H9 (cell line): ENCODE measurements around the gene PXDN. TPM values are rescaled to one million over a fixed set of nuclear protein-coding genes. Genes with fewer than 3 reads are reported as not detected.

ENCODE experiments used
- DNase-seq: peaks from one replicate; pipeline ENCODE4 v3.0.0-alpha.2; 2017
- H2AFZ ChIP-seq: one replicate; pipeline ENCODE4 v1.6.1; 2013; ENCODE audit warnings: mild to moderate bottlenecking, low read length, control low read depth, moderate library complexity
- H2AK5ac ChIP-seq: 2 replicates; pipeline ENCODE4 v1.6.1; 2013; ENCODE audit warnings: low read length, control low read depth, mixed read lengths; ENCODE audit not compliant: insufficient read length
- H2BK120ac ChIP-seq: one replicate; pipeline ENCODE4 v1.6.1; 2013; ENCODE audit warnings: low read depth, mild to moderate bottlenecking, low read length, control low read depth, inconsistent platforms; ENCODE audit not compliant: poor library complexity, severe bottlenecking
- H2BK12ac ChIP-seq: 2 replicates; pipeline ENCODE4 v1.6.1; 2013; ENCODE audit warnings: low read length, control low read depth, mixed read lengths, low read depth; ENCODE audit not compliant: insufficient read length
- H2BK15ac ChIP-seq: 2 replicates; pipeline ENCODE4 v1.6.1; 2013; ENCODE audit warnings: low read depth, low read length, control low read depth
- H2BK20ac ChIP-seq: one replicate; pipeline ENCODE4 v1.6.1; 2013; ENCODE audit warnings: low read depth, mild to moderate bottlenecking, low read length, control low read depth, inconsistent platforms; ENCODE audit not compliant: poor library complexity, severe bottlenecking
- H2BK5ac ChIP-seq: 2 replicates; pipeline ENCODE4 v1.6.1; 2013; ENCODE audit warnings: low read length, control low read depth, mixed read lengths; ENCODE audit not compliant: insufficient read length
- H3K14ac ChIP-seq: 2 replicates; pipeline ENCODE4 v1.6.1; 2013; ENCODE audit warnings: low read length, control low read depth; ENCODE audit not compliant: insufficient read depth
- H3K18ac ChIP-seq: 2 replicates; pipeline ENCODE4 v1.6.1; 2013; ENCODE audit warnings: low read depth, mild to moderate bottlenecking, mixed read lengths, low read length, control low read depth; ENCODE audit not compliant: insufficient read length
- H3K23ac ChIP-seq: 2 replicates; pipeline ENCODE4 v1.6.1; 2013; ENCODE audit warnings: low read length, control low read depth, mixed read lengths, low read depth; ENCODE audit not compliant: insufficient read length
- H3K23me2 ChIP-seq: 2 replicates; pipeline ENCODE4 v1.6.1; 2013; ENCODE audit warnings: low read depth, mild to moderate bottlenecking, mixed read lengths, low read length, control low read depth; ENCODE audit not compliant: insufficient read length, poor library complexity, severe bottlenecking
- H3K27ac ChIP-seq: 2 replicates; pipeline ENCODE4 v1.5.1; 2013; ENCODE audit warnings: low read length, control low read depth, mixed read lengths, low read depth; ENCODE audit not compliant: insufficient read length
- H3K27me3 ChIP-seq: 2 replicates; pipeline ENCODE4 v1.6.1; 2013; ENCODE audit warnings: low read length, control low read depth, inconsistent platforms; ENCODE audit not compliant: insufficient read depth
- H3K4ac ChIP-seq: 2 replicates; pipeline ENCODE4 v1.6.1; 2013; ENCODE audit warnings: low read depth, mild to moderate bottlenecking, control low read depth, inconsistent platforms, low read length, moderate library complexity
- H3K4me1 ChIP-seq: 2 replicates; pipeline ENCODE4 v1.6.1; 2013; ENCODE audit warnings: low read length, control low read depth, inconsistent platforms; ENCODE audit not compliant: insufficient read depth
- H3K4me2 ChIP-seq: 2 replicates; pipeline ENCODE4 v1.6.1; 2013; ENCODE audit warnings: low read length, control low read depth, mixed read lengths; ENCODE audit not compliant: insufficient read length, insufficient read depth
- H3K56ac ChIP-seq: 2 replicates; pipeline ENCODE4 v1.6.1; 2013; ENCODE audit warnings: low read depth, mild to moderate bottlenecking, mixed read lengths, low read length, control low read depth; ENCODE audit not compliant: insufficient read length
- H3K79me1 ChIP-seq: 2 replicates; pipeline ENCODE4 v1.6.1; 2013; ENCODE audit warnings: low read depth, mild to moderate bottlenecking, moderate library complexity, low read length, control low read depth, inconsistent platforms; ENCODE audit not compliant: insufficient read depth, poor library complexity, severe bottlenecking
- H3K79me2 ChIP-seq: 2 replicates; pipeline ENCODE4 v1.6.1; 2013; ENCODE audit warnings: low read length, control low read depth, inconsistent platforms; ENCODE audit not compliant: insufficient read depth
- H3K9ac ChIP-seq: 2 replicates; pipeline ENCODE4 v1.6.1; 2013; ENCODE audit warnings: low read length, control low read depth, mixed read lengths; ENCODE audit not compliant: insufficient read length; ENCODE audit errors: extremely low read depth
- H3K9me3 ChIP-seq: one replicate; pipeline ENCODE4 v1.6.1; 2013; ENCODE audit warnings: low read depth, low read length, inconsistent platforms; ENCODE audit not compliant: control insufficient read depth
- H3T11ph ChIP-seq: one replicate; pipeline ENCODE4 v1.6.1; 2013; ENCODE audit warnings: mild to moderate bottlenecking, low read length, control low read depth, inconsistent platforms
- H4K20me1 ChIP-seq: one replicate; pipeline ENCODE4 v1.6.1; 2013; ENCODE audit not compliant: control insufficient read depth, insufficient read length, insufficient read depth
- H4K5ac ChIP-seq: 2 replicates; pipeline ENCODE4 v1.6.1; 2013; ENCODE audit warnings: low read depth, mild to moderate bottlenecking, mixed read lengths, low read length, control low read depth; ENCODE audit not compliant: insufficient read length
- H4K8ac ChIP-seq: replicated peaks from 2 replicates; pipeline ENCODE4 v1.6.1; 2013; ENCODE audit warnings: low read length, control low read depth, mixed read lengths, low read depth; ENCODE audit not compliant: insufficient read length
- H4K91ac ChIP-seq: 2 replicates; pipeline ENCODE4 v1.6.1; 2013; ENCODE audit warnings: low read depth, mild to moderate bottlenecking, moderate library complexity, mixed read lengths, low read length, control low read depth; ENCODE audit not compliant: insufficient read length
- H3K27ac Mint-ChIP-seq, 3 experiments: 2 replicates in 2 of 3; 3 replicates in 1 of 3; pipeline ENCODE4 v1.8.0; 2020 to 2021; ENCODE audit warnings: mixed read lengths in 3 of 3, mild to moderate bottlenecking in 1 of 3, moderate library complexity in 1 of 3
- H3K27me3 Mint-ChIP-seq: 2 replicates; pipeline ENCODE4 v1.8.0; 2021; ENCODE audit warnings: low read depth, mild to moderate bottlenecking, moderate library complexity, mixed read lengths
- H3K36me3 Mint-ChIP-seq, 3 experiments: 2 replicates in 2 of 3; 3 replicates in 1 of 3; pipeline ENCODE4 v1.8.0; 2020 to 2021; ENCODE audit warnings: low read depth in 3 of 3, mixed read lengths in 3 of 3; ENCODE audit not compliant: insufficient read depth in 1 of 3
- H3K4me1 Mint-ChIP-seq, 2 experiments: 2 replicates each; pipeline ENCODE4 v1.8.0; 2020; ENCODE audit warnings: mixed read lengths in 2 of 2
- H3K4me3 Mint-ChIP-seq, 2 experiments: 2 replicates in 1 of 2; 3 replicates in 1 of 2; pipeline ENCODE4 v1.8.0; 2020 to 2021; ENCODE audit warnings: mild to moderate bottlenecking in 2 of 2, mixed read lengths in 2 of 2, moderate library complexity in 1 of 2
- H3K9me3 Mint-ChIP-seq, 2 experiments: 2 replicates in 1 of 2; 3 replicates in 1 of 2; pipeline ENCODE4 v1.8.0; 2020; ENCODE audit warnings: mild to moderate bottlenecking in 2 of 2, mixed read lengths in 2 of 2, moderate library complexity in 1 of 2
- WGBS: extraction: QIAGEN DNeasy Blood & Tissue Kit; methylation state at CpG from one replicate; pipeline ENCODE4 v1.1.7; 2013; ENCODE audit warnings: missing lambda C conversion rate, low lambda C conversion rate, mixed read lengths; ENCODE audit not compliant: insufficient read length; ENCODE audit errors: extremely low coverage; 5-methylcytosine and 5-hydroxymethylcytosine counted together
- total RNA-seq: library from RNA; stranded (reverse); gene quantifications from 2 replicates; pipeline ENCODE4 v1.2.1, GENCODE V29; 2021
- TF ChIP-seq, protein P1 (sequence below): fragments of 200-600 bp; sonication (generic); conservative IDR thresholded peaks from 3 replicates; pipeline ENCODE4 v1.8.0; 2021; ENCODE audit warnings: antibody characterized with exemption, mild to moderate bottlenecking

PXDN gene
- total RNA-seq, 1 experiment from 2014 or later, result 146 TPM

- peaks cover 10% of the 10 kb centered on the region for H3K23me2 ChIP-seq
- WGBS, result no CpG with 5 or more reads among the region's 9 CpGs
- H3K4ac ChIP-seq, result no peak overlapping the region
- H3K23ac ChIP-seq, result no peak overlapping the region
- TF ChIP-seq, protein P1, sequence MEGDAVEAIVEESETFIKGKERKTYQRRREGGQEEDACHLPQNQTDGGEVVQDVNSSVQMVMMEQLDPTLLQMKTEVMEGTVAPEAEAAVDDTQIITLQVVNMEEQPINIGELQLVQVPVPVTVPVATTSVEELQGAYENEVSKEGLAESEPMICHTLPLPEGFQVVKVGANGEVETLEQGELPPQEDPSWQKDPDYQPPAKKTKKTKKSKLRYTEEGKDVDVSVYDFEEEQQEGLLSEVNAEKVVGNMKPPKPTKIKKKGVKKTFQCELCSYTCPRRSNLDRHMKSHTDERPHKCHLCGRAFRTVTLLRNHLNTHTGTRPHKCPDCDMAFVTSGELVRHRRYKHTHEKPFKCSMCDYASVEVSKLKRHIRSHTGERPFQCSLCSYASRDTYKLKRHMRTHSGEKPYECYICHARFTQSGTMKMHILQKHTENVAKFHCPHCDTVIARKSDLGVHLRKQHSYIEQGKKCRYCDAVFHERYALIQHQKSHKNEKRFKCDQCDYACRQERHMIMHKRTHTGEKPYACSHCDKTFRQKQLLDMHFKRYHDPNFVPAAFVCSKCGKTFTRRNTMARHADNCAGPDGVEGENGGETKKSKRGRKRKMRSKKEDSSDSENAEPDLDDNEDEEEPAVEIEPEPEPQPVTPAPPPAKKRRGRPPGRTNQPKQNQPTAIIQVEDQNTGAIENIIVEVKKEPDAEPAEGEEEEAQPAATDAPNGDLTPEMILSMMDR, result no peak
- H4K5ac ChIP-seq, result no peak overlapping the region
- no peak overlapping the region for H3K14ac ChIP-seq
- peak; percentile 18 for DNase-seq
- H2AK5ac ChIP-seq, result no peak overlapping the region
- no peaks in the 10 kb centered on the region for H3K27me3 ChIP-seq
- H4K8ac ChIP-seq, result no peak overlapping the region
- no peak overlapping the region for H2BK20ac ChIP-seq
- no peak overlapping the region for H2BK5ac ChIP-seq
- no peak overlapping the region for H3K27ac ChIP-seq
- H3K56ac ChIP-seq, result no peak overlapping the region
- H3K9ac ChIP-seq, result no peak overlapping the region
- H3K4me3 Mint-ChIP-seq, result peak overlapping the region; percentile 14 to 36; a peak in 2 of 5 replicates
- H3K18ac ChIP-seq, result no peak overlapping the region
- H4K91ac ChIP-seq, result no peak overlapping the region
- H2BK120ac ChIP-seq, result no peak overlapping the region
- no peak overlapping the region for H2BK12ac ChIP-seq
- H2BK15ac ChIP-seq, result no peak overlapping the region
- H3K36me3 Mint-ChIP-seq, result peaks cover 11 to 22% (median 14%) of the 10 kb centered on the region in 3 experiments
- H3K4me2 ChIP-seq, result no peak overlapping the region
- no peak overlapping the region for H3T11ph ChIP-seq
- H3K79me1 ChIP-seq, result no peaks in the 10 kb centered on the region
- H3K79me2 ChIP-seq, result peaks cover 9% of the 10 kb centered on the region; the same call in 1 of the 2 replicates
- peaks cover 4 to 5% of the 10 kb centered on the region in 2 experiments; a peak in 3 of 5 replicates for H3K9me3 Mint-ChIP-seq
- no peaks in the 10 kb centered on the region for H3K9me3 ChIP-seq
- peaks cover 24 to 28% of the 10 kb centered on the region in 2 experiments for H3K4me1 Mint-ChIP-seq
- H3K27ac Mint-ChIP-seq, result no peak overlapping the region
- no peaks in the 10 kb centered on the region for H4K20me1 ChIP-seq
- H3K4me1 ChIP-seq, result peaks cover 2% of the 10 kb centered on the region; the same call in 1 of the 2 replicates
- H2AFZ ChIP-seq, result no peak overlapping the region
- peaks cover 49% of the 10 kb centered on the region for H3K27me3 Mint-ChIP-seq
Observed at GRCh38 chr2:1746174-1747064, 2.1 kb upstream of the PXDN start.
